GM12873 (cell line): Measurements from ENCODE around the gene BTBD10.

Experiments
- TF ChIP-seq, protein P1 (sequence below): IDR thresholded peaks from 2 replicates; pipeline ENCODE4 v1.5.1; 2012; ENCODE audit warnings: low read depth, mild to moderate bottlenecking, moderate library complexity, low read length, control low read depth; ENCODE audit not compliant: insufficient read depth; ENCODE audit errors: missing control alignments

Gene BTBD10

GRCh38 chr11:13338427-13339069 is 124.5 kb downstream of the BTBD10 start:
- TF ChIP-seq, protein P1, sequence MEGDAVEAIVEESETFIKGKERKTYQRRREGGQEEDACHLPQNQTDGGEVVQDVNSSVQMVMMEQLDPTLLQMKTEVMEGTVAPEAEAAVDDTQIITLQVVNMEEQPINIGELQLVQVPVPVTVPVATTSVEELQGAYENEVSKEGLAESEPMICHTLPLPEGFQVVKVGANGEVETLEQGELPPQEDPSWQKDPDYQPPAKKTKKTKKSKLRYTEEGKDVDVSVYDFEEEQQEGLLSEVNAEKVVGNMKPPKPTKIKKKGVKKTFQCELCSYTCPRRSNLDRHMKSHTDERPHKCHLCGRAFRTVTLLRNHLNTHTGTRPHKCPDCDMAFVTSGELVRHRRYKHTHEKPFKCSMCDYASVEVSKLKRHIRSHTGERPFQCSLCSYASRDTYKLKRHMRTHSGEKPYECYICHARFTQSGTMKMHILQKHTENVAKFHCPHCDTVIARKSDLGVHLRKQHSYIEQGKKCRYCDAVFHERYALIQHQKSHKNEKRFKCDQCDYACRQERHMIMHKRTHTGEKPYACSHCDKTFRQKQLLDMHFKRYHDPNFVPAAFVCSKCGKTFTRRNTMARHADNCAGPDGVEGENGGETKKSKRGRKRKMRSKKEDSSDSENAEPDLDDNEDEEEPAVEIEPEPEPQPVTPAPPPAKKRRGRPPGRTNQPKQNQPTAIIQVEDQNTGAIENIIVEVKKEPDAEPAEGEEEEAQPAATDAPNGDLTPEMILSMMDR, result no peak

DNA sequence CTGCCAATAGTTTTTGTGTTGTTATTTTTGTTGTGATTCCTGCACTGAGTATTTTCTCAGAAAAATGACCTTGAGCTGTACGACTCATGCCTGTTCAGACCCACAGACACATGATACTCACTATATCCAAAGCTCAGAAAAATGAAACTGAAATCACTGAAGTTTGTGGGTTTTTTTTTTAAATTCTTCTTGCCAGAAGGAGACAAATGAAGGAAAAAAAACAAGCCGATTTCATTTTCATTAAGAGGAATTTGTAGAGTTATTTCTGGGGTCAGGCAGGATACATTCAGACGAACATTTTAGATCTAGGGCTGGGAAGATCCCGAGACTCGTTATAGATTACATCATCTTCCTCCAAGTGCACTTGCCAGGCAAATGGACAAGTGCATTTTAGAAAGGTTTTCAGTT is 125.0 kb downstream of the BTBD10 start:
- TF ChIP-seq, protein P1, result no peak
